ENCODE measurements around the gene SLC15A3.

GRCh38 chr11:60890696-60891095 is 61.3 kb downstream of the SLC15A3 start:
- TF ChIP-seq STAT1 (IDR thresholded peaks at IDR 0.05; ENCODE audit: unreplicated experiment) = no peak
- TF ChIP-seq CTCF (conservative IDR thresholded peaks at IDR 0.05; ENCODE audit: low read depth in 2 of 2) = no peak
- TF ChIP-seq POLR2AphosphoS5 (IDR thresholded peaks at IDR 0.05; ENCODE audit: low read depth) = no peak
- TF ChIP-seq REST (IDR thresholded peaks at IDR 0.05; ENCODE audit: unreplicated experiment) = no peak
- TF ChIP-seq EZH2 (IDR thresholded peaks at IDR 0.05; ENCODE audit: low read depth, unreplicated experiment) = no peak
- TF ChIP-seq ZNF462 (CRISPR knock-in tag; IDR thresholded peaks at IDR 0.05) = no peak
- TF ChIP-seq JUNB (IDR thresholded peaks at IDR 0.05; ENCODE audit: unreplicated experiment) = no peak
- no peak for TF ChIP-seq CREB1 (CRISPR knock-in tag; IDR thresholded peaks at IDR 0.05; ENCODE audit: low read depth)
- no peak for TF ChIP-seq ZNF331 (CRISPR knock-in tag; IDR thresholded peaks at IDR 0.05; ENCODE audit: low read depth)
- no peak for TF ChIP-seq ETS1 (IDR thresholded peaks at IDR 0.05)
- no peak for TF ChIP-seq EZH2phosphoT487 (IDR thresholded peaks at IDR 0.05; ENCODE audit: unreplicated experiment)
- TF ChIP-seq NANOG (IDR thresholded peaks at IDR 0.05; ENCODE audit: borderline replicate concordance) = no peak
- no peak for TF ChIP-seq ZNF114 (CRISPR knock-in tag; IDR thresholded peaks at IDR 0.05)
